Amygdala (tissue), 56 donors: ENCODE measurements around the gene PRUNE1.

Experiments used
- DNase-seq, 56 donors: peaks; one replicate each; lab custom pipeline; 2025; lab: John Stamatoyannopoulos, UW

PRUNE1 gene

GRCh38 chr1:150976401-150976821, 31.8 kb upstream of the PRUNE1 start:
- DNase-seq = no peak

- DNase-seq = peak in 52 of 56 donors; percentile 20 to 84 (median 59)
Observed at GRCh38 chr1:150976879-150977694, 31.2 kb upstream of the PRUNE1 start.

- DNase-seq = peak in 54 of 56 donors; percentile 8 to 95 (median 64)
Observed at GRCh38 chr1:150979092-150980056, 28.9 kb upstream of the PRUNE1 start.

GRCh38 chr1:150981177-150981804, 27.0 kb upstream of the PRUNE1 start:
- no peak for DNase-seq

- no peak for DNase-seq
Observed at GRCh38 chr1:150981805-150982712, 26.2 kb upstream of the PRUNE1 start, which contains the start of gene ANXA9. ANXA9 (plus strand) TSS chr1:150982292; CDS start chr1:150983106, 814 bp downstream.

GRCh38 chr1:150985179-150985825, 22.9 kb upstream of the PRUNE1 start:
- DNase-seq = no peak

GRCh38 chr1:150987924-150988323, 20.3 kb upstream of the PRUNE1 start:
- no peak for DNase-seq

GRCh38 chr1:150992626-150993025, 15.6 kb upstream of the PRUNE1 start:
- DNase-seq = no peak

GRCh38 chr1:150994248-150994647, 14.0 kb upstream of the PRUNE1 start:
- no peak for DNase-seq

- DNase-seq = no peak
Observed at GRCh38 chr1:150995460-150995859, 12.8 kb upstream of the PRUNE1 start.

- peak in 17 of 56 donors; percentile 8 to 62 (median 17) for DNase-seq
Observed at GRCh38 chr1:150995896-150996295, 12.4 kb upstream of the PRUNE1 start.

- DNase-seq = no peak
Observed at GRCh38 chr1:150997126-150997872, 10.9 kb upstream of the PRUNE1 start.

GRCh38 chr1:150997949-150998348, 10.3 kb upstream of the PRUNE1 start:
- DNase-seq = no peak

- peak in 16 of 56 donors; percentile 9 to 52 (median 27) for DNase-seq
Observed at GRCh38 chr1:150999051-150999674, 9.1 kb upstream of the PRUNE1 start.

- no peak for DNase-seq
Observed at GRCh38 chr1:150999926-151000325, 8.3 kb upstream of the PRUNE1 start.

- no peak for DNase-seq
Observed at GRCh38 chr1:151000408-151000807, 7.8 kb upstream of the PRUNE1 start.

GRCh38 chr1:151001602-151002001, 6.6 kb upstream of the PRUNE1 start:
- DNase-seq = no peak

GRCh38 chr1:151002051-151002450, 6.2 kb upstream of the PRUNE1 start:
- no peak for DNase-seq
